NCI-H446 (cell line): ENCODE results near the gene TMEM131L.

ENCODE experiments used
- DNase-seq, 2 experiments: peaks; one replicate each; lab custom pipeline; 2025; lab: John Stamatoyannopoulos, UW

The TMEM131L gene

GRCh38 chr4:153622093-153622492 lies 155.9 kb downstream of the TMEM131L start:
- DNase-seq, result no peak

GRCh38 chr4:153622778-153623240 lies 156.6 kb downstream of the TMEM131L start:
- no peak for DNase-seq

- no peak for DNase-seq
Observed at GRCh38 chr4:153623491-153623890, 157.3 kb downstream of the TMEM131L start.

GRCh38 chr4:153628796-153629315 lies 162.7 kb downstream of the TMEM131L start:
- no peak for DNase-seq

GRCh38 chr4:153629776-153630175 lies 163.6 kb downstream of the TMEM131L start:
- DNase-seq, result no peak

- peak in 1 of 2 experiments; percentile 4 for DNase-seq
Observed at GRCh38 chr4:153634738-153635353, 168.7 kb downstream of the TMEM131L start.

GRCh38 chr4:153635846-153636245 lies 169.7 kb downstream of the TMEM131L start:
- no peak for DNase-seq

- DNase-seq, result no peak
Observed at GRCh38 chr4:153637201-153637600, 171.0 kb downstream of the TMEM131L start.

GRCh38 chr4:153638011-153638410 lies 171.9 kb downstream of the TMEM131L start:
- no peak for DNase-seq

- DNase-seq, result no peak
Observed at GRCh38 chr4:153638999-153639398, 172.8 kb downstream of the TMEM131L start.

GRCh38 chr4:153639833-153640802 lies 174.0 kb downstream of the TMEM131L start:
- DNase-seq, result no peak

- DNase-seq, result no peak
Observed at GRCh38 chr4:153641532-153641931, 175.4 kb downstream of the TMEM131L start.

- DNase-seq, result peak; percentile 13 to 51
Observed at GRCh38 chr4:153643406-153644383, 177.5 kb downstream of the TMEM131L start.

- DNase-seq, result no peak
Observed at GRCh38 chr4:153645183-153645582, 179.0 kb downstream of the TMEM131L start.

- no peak for DNase-seq
Observed at GRCh38 chr4:153646261-153646660, 180.1 kb downstream of the TMEM131L start.

- no peak for DNase-seq
Observed at GRCh38 chr4:153646978-153647377, 180.8 kb downstream of the TMEM131L start.

- no peak for DNase-seq
Observed at GRCh38 chr4:153647975-153648374, 181.8 kb downstream of the TMEM131L start.

GRCh38 chr4:153649572-153649991 lies 183.4 kb downstream of the TMEM131L start:
- peak in 1 of 2 experiments; percentile 14 for DNase-seq

GRCh38 chr4:153651116-153651515 lies 185.0 kb downstream of the TMEM131L start:
- DNase-seq, result peak in 1 of 2 experiments; percentile 50

- DNase-seq, result no peak
Observed at GRCh38 chr4:153651587-153651986, 185.4 kb downstream of the TMEM131L start.

- no peak for DNase-seq
Observed at GRCh38 chr4:153652051-153652784, 186.1 kb downstream of the TMEM131L start.
